GM23338 (cell line): ENCODE results near the gene TSPAN32. TPM values are rescaled to one million over a fixed set of nuclear protein-coding genes. Genes with fewer than 3 reads are reported as not detected.

ENCODE experiments used
- ATAC-seq: fragments of 200-7000 bp; cut with Tn5 transposase; 3 replicates; pipeline ENCODE4 v1.9.1; 2020
- DNase-seq: peaks from one replicate; pipeline ENCODE4 v3.0.0-alpha.2; 2015; ENCODE audit warnings: low spot score
- H2AFZ ChIP-seq: fragments of 200-600 bp; sonication (generic); 2 replicates; pipeline ENCODE4 v1.8.0; 2016; ENCODE audit warnings: antibody characterized with exemption, mild to moderate bottlenecking, moderate library complexity
- H3F3A ChIP-seq: fragments of 200-600 bp; sonication (generic); replicated peaks from 2 replicates; pipeline ENCODE4 v1.8.0; 2017; ENCODE audit warnings: antibody characterized with exemption, mixed run types, low read depth
- H3K27ac ChIP-seq: fragments of 200-600 bp; sonication (generic); 2 replicates; pipeline ENCODE4 v1.6.1; 2016; ENCODE audit warnings: low read depth
- H3K27me3 ChIP-seq: fragments of 200-600 bp; sonication (generic); 2 replicates; pipeline ENCODE4 v1.8.0; 2016; ENCODE audit warnings: mild to moderate bottlenecking, mixed run types, moderate library complexity; ENCODE audit not compliant: insufficient read depth
- H3K36me3 ChIP-seq: fragments of 200-600 bp; sonication (generic); 2 replicates; pipeline ENCODE4 v1.8.0; 2016; ENCODE audit warnings: mild to moderate bottlenecking; ENCODE audit not compliant: insufficient read depth
- H3K4me1 ChIP-seq: fragments of 200-600 bp; sonication (generic); 2 replicates; pipeline ENCODE4 v1.8.0; 2016; ENCODE audit warnings: mild to moderate bottlenecking, moderate library complexity; ENCODE audit not compliant: insufficient read depth
- H3K4me2 ChIP-seq: fragments of 200-600 bp; sonication (generic); 2 replicates; pipeline ENCODE4 v1.7.1; 2017; ENCODE audit warnings: mixed run types
- H3K4me3 ChIP-seq: fragments of 200-600 bp; sonication (generic); 2 replicates; pipeline ENCODE4 v1.6.1; 2016; ENCODE audit warnings: mixed run types
- H3K79me2 ChIP-seq: fragments of 200-600 bp; sonication (generic); replicated peaks from 2 replicates; pipeline ENCODE4 v1.8.0; 2017; ENCODE audit warnings: mild to moderate bottlenecking; ENCODE audit not compliant: insufficient read depth
- H3K9me2 ChIP-seq: fragments of 200-600 bp; sonication (generic); 2 replicates; pipeline ENCODE4 v1.8.0; 2017; ENCODE audit not compliant: insufficient read depth
- H4K20me1 ChIP-seq: fragments of 200-600 bp; sonication (generic); replicated peaks from 2 replicates; pipeline ENCODE4 v1.8.0; 2017; ENCODE audit warnings: mild to moderate bottlenecking; ENCODE audit not compliant: insufficient read depth
- H3K27ac Mint-ChIP-seq: 2 replicates; pipeline ENCODE4 v1.8.0; 2020; ENCODE audit warnings: inconsistent platforms, mild to moderate bottlenecking, moderate library complexity, mixed read lengths
- H3K27me3 Mint-ChIP-seq: 3 replicates; pipeline ENCODE4 v1.8.0; 2022; ENCODE audit warnings: low read depth, mild to moderate bottlenecking, moderate library complexity, mixed read lengths, inconsistent platforms; ENCODE audit not compliant: insufficient read depth, poor library complexity
- H3K36me3 Mint-ChIP-seq: 3 replicates; pipeline ENCODE4 v1.8.0; 2021; ENCODE audit warnings: low read depth, mild to moderate bottlenecking, inconsistent platforms, moderate library complexity, mixed read lengths
- H3K4me1 Mint-ChIP-seq: 3 replicates; pipeline ENCODE4 v1.8.0; 2020; ENCODE audit warnings: mild to moderate bottlenecking, inconsistent platforms, mixed read lengths
- H3K4me3 Mint-ChIP-seq: 3 replicates; pipeline ENCODE4 v1.8.0; 2021; ENCODE audit warnings: moderate library complexity, mild to moderate bottlenecking, inconsistent platforms, mixed read lengths
- H3K9me3 Mint-ChIP-seq: 3 replicates; pipeline ENCODE4 v1.8.0; 2020; ENCODE audit warnings: moderate library complexity, mild to moderate bottlenecking, inconsistent platforms, mixed read lengths
- CREB1 ChIP-seq: fragments of 250-450 bp; sonication (Bioruptor Pico); IDR thresholded peaks from 2 replicates; pipeline ENCODE4 v1.5.0; 2020; ENCODE audit warnings: low read depth, mild to moderate bottlenecking, moderate library complexity
- CTCF ChIP-seq, 2 experiments: fragments of 200-600 bp in 1 of 2; sonication (generic) in 1 of 2; conservative IDR thresholded peaks; 2 replicates each; pipeline versions ENCODE4 v1.5.1 to v1.6.1; 2016 to 2017; ENCODE audit warnings: antibody characterized with exemption in 2 of 2, low read depth in 2 of 2, mild to moderate bottlenecking in 2 of 2, moderate library complexity in 1 of 2
- ETS1 ChIP-seq: IDR thresholded peaks from 2 replicates; pipeline ENCODE4 v1.6.1; 2016; ENCODE audit warnings: antibody characterized with exemption
- EZH2 ChIP-seq: fragments of 200-600 bp; sonication (generic); IDR thresholded peaks from one replicate; pipeline ENCODE4 v1.8.0; 2017; ENCODE audit warnings: antibody characterized with exemption, mild to moderate bottlenecking, low read depth; ENCODE audit not compliant: unreplicated experiment
- EZH2phosphoT487 ChIP-seq: fragments of 200-600 bp; sonication (generic); IDR thresholded peaks from one replicate; pipeline ENCODE4 v1.8.1; 2018; ENCODE audit warnings: antibody characterized with exemption; ENCODE audit not compliant: unreplicated experiment
- JUNB ChIP-seq: IDR thresholded peaks from one replicate; pipeline ENCODE4 v1.6.1; 2016; ENCODE audit warnings: antibody characterized with exemption; ENCODE audit not compliant: unreplicated experiment
- NANOG ChIP-seq: IDR thresholded peaks from 2 replicates; pipeline ENCODE4 v1.6.1; 2016; ENCODE audit warnings: antibody characterized with exemption, borderline replicate concordance
- POLR2AphosphoS5 ChIP-seq: IDR thresholded peaks from 2 replicates; pipeline ENCODE4 v1.6.1; 2016; ENCODE audit warnings: antibody characterized with exemption, low read depth
- REST ChIP-seq: IDR thresholded peaks from one replicate; pipeline ENCODE4 v1.6.1; 2018; ENCODE audit warnings: antibody characterized with exemption; ENCODE audit not compliant: unreplicated experiment
- ZNF114 ChIP-seq: fragments of 250-450 bp; sonication (Bioruptor Pico); IDR thresholded peaks from 2 replicates; pipeline ENCODE4 v1.5.0; 2020; ENCODE audit warnings: mild to moderate bottlenecking, moderate library complexity
- ZNF331 ChIP-seq: fragments of 250-450 bp; sonication (Bioruptor Pico); IDR thresholded peaks from 2 replicates; pipeline ENCODE4 v1.5.0; 2020; ENCODE audit warnings: low read depth, mild to moderate bottlenecking, moderate library complexity
- polyA plus RNA-seq: library from polyadenylated mRNA; unstranded; fragments of >200 nt; fragmentation: Nextera tagmentation; extraction: Ambion mirVana; gene quantifications from 2 replicates; pipeline ENCODE4 v1.2.1, GENCODE V29; 2016
- total RNA-seq: library from RNA; depleted of rRNA; stranded (reverse); fragments of >200 nt; shearing (Covaris generic); gene quantifications from 2 replicates; pipeline ENCODE4 v1.2.3, GENCODE V29; 2014

Gene TSPAN32
- total and polyA plus RNA-seq, 2 experiments from 2014 or later = not detected

- TF ChIP-seq REST (no peak), POLR2AphosphoS5 (no peak), EZH2phosphoT487 (no peak), CTCF (conservative IDR thresholded peaks at IDR 0.05; ENCODE audit: low read depth in 2 of 2) (no peak), CREB1 (CRISPR knock-in tag) (no peak), EZH2 (no peak), NANOG (no peak), ZNF114 (no peak), ETS1 (no peak), JUNB (no peak), ZNF331 (CRISPR knock-in tag) (no peak)
Measured at GRCh38 chr11:2306877-2307500, 5.2 kb downstream of the TSPAN32 start (continued).

GRCh38 chr11:2307501-2308331 is 5.9 kb downstream of the TSPAN32 start:
- no peak for DNase-seq
- H3K36me3 ChIP-seq = no peaks in the 10 kb centered on the region
- no peak overlapping the region for H3K4me3 ChIP-seq
- no peak for ATAC-seq
- no peaks in the 10 kb centered on the region for H3F3A ChIP-seq
- H3K4me3 Mint-ChIP-seq = no peak overlapping the region
- no peaks in the 10 kb centered on the region for H3K9me3 Mint-ChIP-seq
- H3K79me2 ChIP-seq = no peaks in the 10 kb centered on the region
- H3K4me1 Mint-ChIP-seq = peaks cover 7% of the 10 kb centered on the region
- H2AFZ ChIP-seq = no peak overlapping the region
- no peaks in the 10 kb centered on the region for H3K27me3 ChIP-seq
- peaks cover 7% of the 10 kb centered on the region for H3K27me3 Mint-ChIP-seq
- no peaks in the 10 kb centered on the region for H3K36me3 Mint-ChIP-seq
- no peak overlapping the region for H3K4me2 ChIP-seq
- H3K27ac ChIP-seq = no peak overlapping the region
- H3K27ac Mint-ChIP-seq = peak overlapping the region; percentile 51; the same call in 1 of the 2 replicates
- no peaks in the 10 kb centered on the region for H3K9me2 ChIP-seq
- no peaks in the 10 kb centered on the region for H4K20me1 ChIP-seq
- no peaks in the 10 kb centered on the region for H3K4me1 ChIP-seq
- no peak for TF ChIP-seq CREB1 (CRISPR knock-in tag)
- no peak for TF ChIP-seq JUNB
- no peak for TF ChIP-seq ZNF331 (CRISPR knock-in tag)
- peak in 1 of 2 experiments; percentile 15; a peak in 2 of 4 replicates for TF ChIP-seq CTCF (conservative IDR thresholded peaks at IDR 0.05; ENCODE audit: low read depth in 2 of 2)
